Fibroblast of gingiva (primary cell): ENCODE results near the gene LPP.
A peak's percentile ranks its signal among the peaks of the same experiment; 100 is the strongest.

Experiments
- DNase-seq: peaks from one replicate; pipeline ENCODE4 v3.0.0-alpha.2; 2011; ENCODE audit warnings: low read depth

Gene LPP

GRCh38 chr3:188362405-188362831, 208.5 kb downstream of the LPP start:
- peak; percentile 77 for DNase-seq

- no peak for DNase-seq
Measured at GRCh38 chr3:188365184-188365583, 211.2 kb downstream of the LPP start.

- no peak for DNase-seq
Measured at GRCh38 chr3:188365988-188366698, 212.2 kb downstream of the LPP start.

- no peak for DNase-seq
Measured at GRCh38 chr3:188367678-188368077, 213.7 kb downstream of the LPP start.

- DNase-seq, result no peak
Measured at GRCh38 chr3:188369526-188369925, 215.6 kb downstream of the LPP start.

- DNase-seq, result no peak
Measured at GRCh38 chr3:188370081-188370830, 216.3 kb downstream of the LPP start.

- no peak for DNase-seq
Measured at GRCh38 chr3:188378786-188379185, 224.8 kb downstream of the LPP start.

- no peak for DNase-seq
Measured at GRCh38 chr3:188380252-188380651, 226.3 kb downstream of the LPP start.

- no peak for DNase-seq
Measured at GRCh38 chr3:188380722-188381121, 226.8 kb downstream of the LPP start.

- no peak for DNase-seq
Measured at GRCh38 chr3:188383748-188384147, 229.8 kb downstream of the LPP start.

GRCh38 chr3:188385295-188385694, 231.3 kb downstream of the LPP start:
- no peak for DNase-seq

- no peak for DNase-seq
Measured at GRCh38 chr3:188389711-188390342, 235.9 kb downstream of the LPP start.

GRCh38 chr3:188390343-188390718, 236.4 kb downstream of the LPP start:
- DNase-seq, result no peak

GRCh38 chr3:188390775-188391443, 237.0 kb downstream of the LPP start:
- no peak for DNase-seq

- DNase-seq, result no peak
Measured at GRCh38 chr3:188391592-188391991, 237.6 kb downstream of the LPP start.

GRCh38 chr3:188392076-188392475, 238.1 kb downstream of the LPP start:
- no peak for DNase-seq

GRCh38 chr3:188394623-188395022, 240.7 kb downstream of the LPP start:
- DNase-seq, result peak; percentile 23

GRCh38 chr3:188396251-188396650, 242.3 kb downstream of the LPP start:
- no peak for DNase-seq

GRCh38 chr3:188396900-188397299, 242.9 kb downstream of the LPP start:
- DNase-seq, result no peak

- DNase-seq, result no peak
Measured at GRCh38 chr3:188397766-188398705, 244.1 kb downstream of the LPP start.

GRCh38 chr3:188400494-188401243, 246.7 kb downstream of the LPP start:
- no peak for DNase-seq
